Measurements from ENCODE around the gene EPHA7.

Gene EPHA7

DNA sequence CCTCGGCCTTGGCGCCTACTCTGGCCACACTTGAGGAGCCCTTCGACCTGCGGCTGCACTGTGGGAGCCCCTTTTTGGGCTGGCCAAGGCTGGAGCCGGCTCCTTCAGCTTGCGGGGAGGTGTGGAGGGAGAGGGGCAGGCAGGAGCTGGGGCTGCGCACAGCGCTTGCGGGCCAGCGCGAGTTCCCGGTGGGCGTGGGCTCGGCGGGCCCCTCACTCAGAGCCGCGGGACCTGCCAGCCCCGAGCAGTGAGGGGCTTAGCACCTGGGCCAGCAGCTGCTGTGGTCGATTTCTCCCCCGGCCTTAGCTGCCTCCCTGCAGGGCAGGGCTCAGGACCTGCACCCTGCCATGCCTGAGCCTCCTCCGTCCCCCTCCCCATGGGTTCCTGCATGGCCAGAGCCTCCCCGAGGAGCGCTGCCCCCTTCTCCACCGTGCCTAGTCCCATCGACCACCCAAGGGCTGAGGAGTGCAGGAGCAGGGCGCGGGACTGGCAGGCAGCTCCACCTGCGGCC is 136.8 kb downstream of the EPHA7 start:
- no peak for ATAC-seq
- TF ChIP-seq, protein P1, sequence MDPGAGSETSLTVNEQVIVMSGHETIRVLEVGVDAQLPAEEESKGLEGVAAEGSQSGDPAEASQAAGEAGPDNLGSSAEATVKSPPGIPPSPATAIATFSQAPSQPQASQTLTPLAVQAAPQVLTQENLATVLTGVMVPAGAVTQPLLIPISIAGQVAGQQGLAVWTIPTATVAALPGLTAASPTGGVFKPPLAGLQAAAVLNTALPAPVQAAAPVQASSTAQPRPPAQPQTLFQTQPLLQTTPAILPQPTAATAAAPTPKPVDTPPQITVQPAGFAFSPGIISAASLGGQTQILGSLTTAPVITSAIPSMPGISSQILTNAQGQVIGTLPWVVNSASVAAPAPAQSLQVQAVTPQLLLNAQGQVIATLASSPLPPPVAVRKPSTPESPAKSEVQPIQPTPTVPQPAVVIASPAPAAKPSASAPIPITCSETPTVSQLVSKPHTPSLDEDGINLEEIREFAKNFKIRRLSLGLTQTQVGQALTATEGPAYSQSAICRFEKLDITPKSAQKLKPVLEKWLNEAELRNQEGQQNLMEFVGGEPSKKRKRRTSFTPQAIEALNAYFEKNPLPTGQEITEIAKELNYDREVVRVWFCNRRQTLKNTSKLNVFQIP (CRISPR knock-in tag; IDR thresholded peaks at IDR 0.05; ENCODE audit: borderline replicate concordance, low read depth) = no peak
- TF ChIP-seq TCF4 (CRISPR knock-in tag; IDR thresholded peaks at IDR 0.05; ENCODE audit: borderline replicate concordance) (no peak), BACH2 (CRISPR knock-in tag; IDR thresholded peaks at IDR 0.05; ENCODE audit: borderline replicate concordance) (no peak), CSDC2 (CRISPR knock-in tag; IDR thresholded peaks at IDR 0.05) (no peak), ZNF565 (CRISPR knock-in tag; conservative IDR thresholded peaks at IDR 0.05; ENCODE audit: low read depth) (no peak), OSR1 (CRISPR knock-in tag; IDR thresholded peaks at IDR 0.05) (no peak), ESRRG (CRISPR knock-in tag; IDR thresholded peaks at IDR 0.05) (no peak), RARB (CRISPR knock-in tag; IDR thresholded peaks at IDR 0.05) (no peak), ZFP3 (CRISPR knock-in tag; IDR thresholded peaks at IDR 0.05) (no peak), ZC3H10 (CRISPR knock-in tag; IDR thresholded peaks at IDR 0.05) (no peak)

GRCh38 chr6:93278241-93278640 is 141.1 kb downstream of the EPHA7 start:
- ATAC-seq = no peak

GRCh38 chr6:93272896-93273295 is 146.5 kb downstream of the EPHA7 start:
- TF ChIP-seq, protein P2, sequence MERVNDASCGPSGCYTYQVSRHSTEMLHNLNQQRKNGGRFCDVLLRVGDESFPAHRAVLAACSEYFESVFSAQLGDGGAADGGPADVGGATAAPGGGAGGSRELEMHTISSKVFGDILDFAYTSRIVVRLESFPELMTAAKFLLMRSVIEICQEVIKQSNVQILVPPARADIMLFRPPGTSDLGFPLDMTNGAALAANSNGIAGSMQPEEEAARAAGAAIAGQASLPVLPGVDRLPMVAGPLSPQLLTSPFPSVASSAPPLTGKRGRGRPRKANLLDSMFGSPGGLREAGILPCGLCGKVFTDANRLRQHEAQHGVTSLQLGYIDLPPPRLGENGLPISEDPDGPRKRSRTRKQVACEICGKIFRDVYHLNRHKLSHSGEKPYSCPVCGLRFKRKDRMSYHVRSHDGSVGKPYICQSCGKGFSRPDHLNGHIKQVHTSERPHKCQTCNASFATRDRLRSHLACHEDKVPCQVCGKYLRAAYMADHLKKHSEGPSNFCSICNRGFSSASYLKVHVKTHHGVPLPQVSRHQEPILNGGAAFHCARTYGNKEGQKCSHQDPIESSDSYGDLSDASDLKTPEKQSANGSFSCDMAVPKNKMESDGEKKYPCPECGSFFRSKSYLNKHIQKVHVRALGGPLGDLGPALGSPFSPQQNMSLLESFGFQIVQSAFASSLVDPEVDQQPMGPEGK (CRISPR knock-in tag; IDR thresholded peaks at IDR 0.05; ENCODE audit: borderline replicate concordance) = no peak
- TF ChIP-seq SNAI2 (CRISPR knock-in tag; IDR thresholded peaks at IDR 0.05) = no peak
- TF ChIP-seq ARNTL (CRISPR knock-in tag; IDR thresholded peaks at IDR 0.05; ENCODE audit: borderline replicate concordance, low read depth) = no peak
- TF ChIP-seq OSR1 (CRISPR knock-in tag; IDR thresholded peaks at IDR 0.05) = no peak
- no peak for TF ChIP-seq ZFP30 (CRISPR knock-in tag; IDR thresholded peaks at IDR 0.05)
- no peak for TF ChIP-seq ZNF70 (CRISPR knock-in tag; IDR thresholded peaks at IDR 0.05)
- TF ChIP-seq ZC3H10 (CRISPR knock-in tag; IDR thresholded peaks at IDR 0.05) = no peak
- TF ChIP-seq, protein P3, sequence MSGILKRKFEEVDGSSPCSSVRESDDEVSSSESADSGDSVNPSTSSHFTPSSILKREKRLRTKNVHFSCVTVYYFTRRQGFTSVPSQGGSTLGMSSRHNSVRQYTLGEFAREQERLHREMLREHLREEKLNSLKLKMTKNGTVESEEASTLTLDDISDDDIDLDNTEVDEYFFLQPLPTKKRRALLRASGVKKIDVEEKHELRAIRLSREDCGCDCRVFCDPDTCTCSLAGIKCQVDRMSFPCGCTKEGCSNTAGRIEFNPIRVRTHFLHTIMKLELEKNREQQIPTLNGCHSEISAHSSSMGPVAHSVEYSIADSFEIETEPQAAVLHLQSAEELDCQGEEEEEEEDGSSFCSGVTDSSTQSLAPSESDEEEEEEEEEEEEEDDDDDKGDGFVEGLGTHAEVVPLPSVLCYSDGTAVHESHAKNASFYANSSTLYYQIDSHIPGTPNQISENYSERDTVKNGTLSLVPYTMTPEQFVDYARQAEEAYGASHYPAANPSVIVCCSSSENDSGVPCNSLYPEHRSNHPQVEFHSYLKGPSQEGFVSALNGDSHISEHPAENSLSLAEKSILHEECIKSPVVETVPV (CRISPR knock-in tag; IDR thresholded peaks at IDR 0.05) = no peak
- TF ChIP-seq RARB (CRISPR knock-in tag; IDR thresholded peaks at IDR 0.05) = no peak
- no peak for TF ChIP-seq ISL1 (CRISPR knock-in tag; IDR thresholded peaks at IDR 0.05)
- TF ChIP-seq BACH2 (CRISPR knock-in tag; IDR thresholded peaks at IDR 0.05; ENCODE audit: borderline replicate concordance) = no peak
- TF ChIP-seq CSDC2 (CRISPR knock-in tag; IDR thresholded peaks at IDR 0.05) = no peak
- no peak for TF ChIP-seq TCF4 (CRISPR knock-in tag; IDR thresholded peaks at IDR 0.05; ENCODE audit: borderline replicate concordance)
- no peak for TF ChIP-seq TOX (CRISPR knock-in tag; IDR thresholded peaks at IDR 0.05; ENCODE audit: borderline replicate concordance)
- TF ChIP-seq PPARA (CRISPR knock-in tag; IDR thresholded peaks at IDR 0.05; ENCODE audit: borderline replicate concordance) = no peak
- no peak for TF ChIP-seq GLIS3 (CRISPR knock-in tag; IDR thresholded peaks at IDR 0.05)
- no peak for TF ChIP-seq ZFP3 (CRISPR knock-in tag; IDR thresholded peaks at IDR 0.05)
- no peak for TF ChIP-seq ESRRG (CRISPR knock-in tag; IDR thresholded peaks at IDR 0.05)
- TF ChIP-seq ZNF8 (CRISPR knock-in tag; IDR thresholded peaks at IDR 0.05) = no peak

More at GRCh38 chr6:93278241-93278640, 141.1 kb downstream of the EPHA7 start:
- TF ChIP-seq SNAI2 (CRISPR knock-in tag; IDR thresholded peaks at IDR 0.05) = no peak
- TF ChIP-seq ZNF8 (CRISPR knock-in tag; IDR thresholded peaks at IDR 0.05) = no peak
- TF ChIP-seq GLIS3 (CRISPR knock-in tag; IDR thresholded peaks at IDR 0.05) = no peak
- TF ChIP-seq TOX (CRISPR knock-in tag; IDR thresholded peaks at IDR 0.05; ENCODE audit: borderline replicate concordance) = no peak
- TF ChIP-seq TSHZ2 (CRISPR knock-in tag; IDR thresholded peaks at IDR 0.05) = no peak
- no peak for TF ChIP-seq RARB (CRISPR knock-in tag; IDR thresholded peaks at IDR 0.05)
- no peak for TF ChIP-seq ARNTL (CRISPR knock-in tag; IDR thresholded peaks at IDR 0.05; ENCODE audit: borderline replicate concordance, low read depth)
- TF ChIP-seq ZFP30 (CRISPR knock-in tag; IDR thresholded peaks at IDR 0.05) = no peak
- no peak for TF ChIP-seq CSDC2 (CRISPR knock-in tag; IDR thresholded peaks at IDR 0.05)
- TF ChIP-seq, protein P2 (CRISPR knock-in tag; IDR thresholded peaks at IDR 0.05; ENCODE audit: borderline replicate concordance) = no peak
- TF ChIP-seq ISL1 (CRISPR knock-in tag; IDR thresholded peaks at IDR 0.05) = no peak
- TF ChIP-seq ZNF565 (CRISPR knock-in tag; conservative IDR thresholded peaks at IDR 0.05; ENCODE audit: low read depth) = no peak

More at GRCh38 chr6:93272896-93273295, 146.5 kb downstream of the EPHA7 start:
- ATAC-seq = no peak
